SU-DHL-6 (cell line): ENCODE measurements around the gene NEUROG1.

ENCODE experiments used
- CTCF ChIP-seq: fragments of 200-600 bp; sonication (generic); IDR thresholded peaks from one replicate; pipeline ENCODE4 v1.5.1; 2017; ENCODE audit warnings: antibody characterized with exemption, mild to moderate bottlenecking, low read length, moderate library complexity; ENCODE audit not compliant: insufficient read depth, poor library complexity, severe bottlenecking
- EZH2phosphoT487 ChIP-seq: fragments of 200-600 bp; sonication (generic), shearing (Covaris generic); conservative IDR thresholded peaks from 2 replicates; pipeline ENCODE4 v1.6.1; 2018; ENCODE audit warnings: mild to moderate bottlenecking, antibody characterized with exemption, low read length, moderate library complexity, mixed read lengths

GRCh38 chr5:135505973-135506372 is 29.8 kb downstream of the NEUROG1 start:
- TF ChIP-seq CTCF: no peak
- TF ChIP-seq EZH2phosphoT487: no peak
